ENCODE data around the gene SH3RF3.

DNA sequence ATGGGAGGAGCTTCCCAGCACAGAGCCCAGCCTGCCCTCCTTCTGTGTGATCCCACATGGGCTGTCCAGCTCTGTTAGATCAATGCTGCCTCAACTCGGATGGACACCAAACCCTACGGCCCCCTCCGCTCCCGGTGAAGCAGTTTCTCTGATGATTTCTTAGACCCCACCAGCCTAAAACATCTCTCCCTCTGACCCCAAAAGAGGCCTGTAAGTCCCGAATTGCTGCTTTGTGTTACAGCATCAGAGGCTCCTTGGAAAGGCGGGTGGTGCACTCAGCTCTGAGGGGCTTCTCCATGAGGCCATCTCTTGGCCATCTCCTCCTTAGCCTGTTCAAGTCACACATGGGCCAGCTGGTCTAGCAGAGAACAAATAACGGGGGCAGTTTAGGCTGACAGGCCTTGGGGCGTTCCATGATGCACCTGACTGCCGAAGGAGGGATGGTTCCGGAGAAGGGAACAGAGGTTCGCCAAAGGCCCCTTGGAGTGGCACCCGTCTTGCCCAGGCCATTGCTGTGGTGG is 240.7 kb downstream of the SH3RF3 start:
- TF ChIP-seq, protein P1, sequence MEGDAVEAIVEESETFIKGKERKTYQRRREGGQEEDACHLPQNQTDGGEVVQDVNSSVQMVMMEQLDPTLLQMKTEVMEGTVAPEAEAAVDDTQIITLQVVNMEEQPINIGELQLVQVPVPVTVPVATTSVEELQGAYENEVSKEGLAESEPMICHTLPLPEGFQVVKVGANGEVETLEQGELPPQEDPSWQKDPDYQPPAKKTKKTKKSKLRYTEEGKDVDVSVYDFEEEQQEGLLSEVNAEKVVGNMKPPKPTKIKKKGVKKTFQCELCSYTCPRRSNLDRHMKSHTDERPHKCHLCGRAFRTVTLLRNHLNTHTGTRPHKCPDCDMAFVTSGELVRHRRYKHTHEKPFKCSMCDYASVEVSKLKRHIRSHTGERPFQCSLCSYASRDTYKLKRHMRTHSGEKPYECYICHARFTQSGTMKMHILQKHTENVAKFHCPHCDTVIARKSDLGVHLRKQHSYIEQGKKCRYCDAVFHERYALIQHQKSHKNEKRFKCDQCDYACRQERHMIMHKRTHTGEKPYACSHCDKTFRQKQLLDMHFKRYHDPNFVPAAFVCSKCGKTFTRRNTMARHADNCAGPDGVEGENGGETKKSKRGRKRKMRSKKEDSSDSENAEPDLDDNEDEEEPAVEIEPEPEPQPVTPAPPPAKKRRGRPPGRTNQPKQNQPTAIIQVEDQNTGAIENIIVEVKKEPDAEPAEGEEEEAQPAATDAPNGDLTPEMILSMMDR (IDR thresholded peaks at IDR 0.05) = no peak
- TF ChIP-seq, protein P2, sequence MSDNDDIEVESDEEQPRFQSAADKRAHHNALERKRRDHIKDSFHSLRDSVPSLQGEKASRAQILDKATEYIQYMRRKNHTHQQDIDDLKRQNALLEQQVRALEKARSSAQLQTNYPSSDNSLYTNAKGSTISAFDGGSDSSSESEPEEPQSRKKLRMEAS (CRISPR knock-in tag; IDR thresholded peaks at IDR 0.05) = no peak

Measured in WTC11 (cell line).